SU-DHL-6 (cell line): ENCODE results near the gene WNK4.

Experiments
- CTCF ChIP-seq: fragments of 200-600 bp; sonication (generic); IDR thresholded peaks from one replicate; pipeline ENCODE4 v1.5.1; 2017; ENCODE audit warnings: antibody characterized with exemption, mild to moderate bottlenecking, low read length, moderate library complexity; ENCODE audit not compliant: insufficient read depth, poor library complexity, severe bottlenecking
- EZH2phosphoT487 ChIP-seq: fragments of 200-600 bp; sonication (generic), shearing (Covaris generic); conservative IDR thresholded peaks from 2 replicates; pipeline ENCODE4 v1.6.1; 2018; ENCODE audit warnings: mild to moderate bottlenecking, antibody characterized with exemption, low read length, moderate library complexity, mixed read lengths

- TF ChIP-seq EZH2phosphoT487 (no peak), CTCF (no peak)
Measured at GRCh38 chr17:42845556-42845917, 65.1 kb downstream of the WNK4 start.
